Pulmonary artery endothelial cell (primary cell): Measurements from ENCODE around the gene NOL4L. TPM values are rescaled to one million over a fixed set of nuclear protein-coding genes. Genes with fewer than 3 reads are reported as not detected.
A peak's percentile ranks its signal among the peaks of the same experiment; 100 is the strongest.

Experiments used
- DNase-seq: peaks from one replicate; pipeline ENCODE4 v3.0.0-alpha.2; 2011; ENCODE audit warnings: low read depth, low spot score
- total RNA-seq: library from RNA; depleted of rRNA; stranded (reverse); fragments of >200 nt; gene quantifications from 2 replicates; pipeline ENCODE4 v1.2.3, GENCODE V29; 2014

The NOL4L gene
- total RNA-seq, 1 donor from 2014 or later = 11.5 TPM

DNA sequence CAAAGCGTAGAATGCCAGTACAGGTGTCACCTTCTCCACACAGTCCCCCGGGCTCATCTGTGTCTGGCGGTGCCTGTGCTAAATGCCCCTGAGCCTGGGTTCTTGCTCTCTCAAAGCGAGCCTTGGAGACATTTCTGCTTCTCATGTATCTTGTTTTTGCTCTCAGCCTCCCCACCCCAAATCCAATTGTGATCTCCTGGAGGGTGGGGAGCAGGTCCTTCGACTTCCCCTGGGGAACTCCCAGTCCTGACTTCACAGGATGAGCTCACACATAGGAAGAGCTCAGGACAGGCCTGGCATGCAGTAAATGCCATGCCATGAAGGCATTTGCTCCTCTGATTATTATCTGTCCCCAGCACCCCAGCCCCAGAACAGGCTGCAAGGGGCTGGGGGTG, 58.1 kb downstream of the NOL4L start:
- DNase-seq = no peak

DNA sequence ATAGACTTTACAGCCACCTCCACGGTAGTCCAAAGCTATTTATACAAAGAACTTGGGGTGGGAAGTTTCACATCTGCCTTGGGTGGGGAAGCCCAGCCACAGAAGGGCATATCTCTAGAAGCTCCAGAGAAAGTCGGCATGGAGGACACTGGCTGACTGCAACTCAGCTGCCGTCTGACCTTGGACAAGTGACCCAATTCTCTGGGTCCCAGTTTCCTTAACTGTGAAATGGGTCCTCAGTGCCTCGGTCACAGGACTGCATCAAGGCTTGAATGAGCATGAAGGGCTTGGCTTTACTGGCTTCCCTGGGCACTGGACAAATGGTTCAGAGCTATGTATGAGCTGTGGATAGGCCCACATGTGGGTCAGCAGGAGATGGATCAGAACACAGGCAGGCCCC, 58.6 kb downstream of the NOL4L start:
- DNase-seq = no peak

DNA sequence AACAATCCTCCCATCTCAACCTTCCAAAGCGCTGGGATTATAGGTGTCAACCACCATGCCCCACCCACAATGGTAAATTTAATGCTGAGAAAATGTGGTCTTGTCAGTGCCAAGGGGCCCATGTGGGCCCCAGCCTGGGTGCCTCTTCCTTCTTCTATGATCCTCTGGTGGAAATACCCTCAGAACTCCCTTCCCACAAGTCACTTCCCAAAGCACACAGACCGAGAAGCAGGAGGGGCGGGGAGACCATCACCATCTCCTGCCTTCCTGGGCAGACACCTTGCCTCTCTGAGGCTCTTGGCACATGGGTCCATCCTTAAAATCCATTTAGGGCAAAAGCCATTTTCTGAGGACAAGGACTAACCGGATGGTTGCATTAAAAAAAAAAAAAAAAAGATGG, 59.0 kb downstream of the NOL4L start:
- DNase-seq = no peak

DNA sequence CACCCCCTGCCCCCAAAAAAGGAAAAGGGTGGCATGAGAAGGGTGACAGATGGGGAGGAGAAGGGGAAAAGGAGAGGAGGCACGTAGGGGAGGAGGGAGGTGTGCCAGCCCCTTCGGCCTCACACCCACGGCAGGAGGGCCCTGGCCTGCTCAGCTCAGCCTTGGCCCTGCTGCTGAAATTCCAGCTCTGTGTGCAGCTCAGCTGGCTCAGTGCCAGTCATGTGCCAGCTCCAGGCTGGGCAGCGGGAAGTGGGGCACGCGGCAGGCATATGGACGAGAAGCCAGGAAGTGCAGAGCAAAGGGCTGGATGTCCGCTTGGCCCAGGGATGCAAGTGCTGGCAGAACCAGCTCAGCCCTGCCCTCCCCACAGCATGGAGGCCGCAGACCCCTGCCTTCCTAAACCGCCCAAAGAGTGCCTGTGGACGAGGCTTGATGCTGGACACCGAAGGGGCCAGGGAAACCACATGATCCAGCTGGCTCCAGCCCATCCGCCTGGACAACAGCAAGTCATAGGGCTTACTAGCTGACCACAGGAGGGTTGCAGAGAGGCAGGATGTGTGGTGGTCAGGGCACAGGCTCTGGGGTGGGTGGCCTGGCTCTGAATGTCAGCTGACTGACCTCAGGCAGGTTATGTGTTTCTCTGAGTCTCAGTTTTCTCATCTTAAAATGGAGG, 60.2 kb downstream of the NOL4L start:
- DNase-seq = no peak

DNA sequence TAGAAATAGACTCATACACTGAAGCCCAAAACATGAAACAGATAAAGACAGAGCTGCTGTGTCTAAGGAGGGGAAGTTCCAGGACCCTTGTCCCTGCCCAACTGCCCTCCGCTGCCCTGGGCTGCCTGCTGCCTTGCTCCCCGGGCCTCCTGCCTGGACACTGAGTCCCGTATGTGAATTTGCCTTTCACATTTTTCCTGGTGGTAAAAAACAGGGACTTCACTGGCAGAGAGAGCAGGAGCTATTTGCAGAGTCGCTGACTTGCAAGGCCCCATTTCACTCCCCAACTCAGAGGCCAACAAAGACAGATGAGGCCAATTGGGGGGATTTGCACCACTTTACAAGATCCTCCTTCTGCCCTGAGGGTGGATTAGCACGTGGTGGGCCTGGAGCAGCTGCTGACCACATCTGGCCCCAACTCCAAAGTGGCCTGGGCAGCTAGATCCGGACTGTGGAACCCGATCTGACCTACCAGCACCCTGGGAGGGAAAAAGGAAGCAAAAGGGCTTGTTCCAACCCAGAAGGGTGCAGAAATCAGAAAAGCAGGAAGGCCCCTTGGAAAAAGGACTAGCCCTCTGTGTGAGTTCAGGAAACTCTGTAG, 61.4 kb downstream of the NOL4L start:
- DNase-seq = no peak

DNA sequence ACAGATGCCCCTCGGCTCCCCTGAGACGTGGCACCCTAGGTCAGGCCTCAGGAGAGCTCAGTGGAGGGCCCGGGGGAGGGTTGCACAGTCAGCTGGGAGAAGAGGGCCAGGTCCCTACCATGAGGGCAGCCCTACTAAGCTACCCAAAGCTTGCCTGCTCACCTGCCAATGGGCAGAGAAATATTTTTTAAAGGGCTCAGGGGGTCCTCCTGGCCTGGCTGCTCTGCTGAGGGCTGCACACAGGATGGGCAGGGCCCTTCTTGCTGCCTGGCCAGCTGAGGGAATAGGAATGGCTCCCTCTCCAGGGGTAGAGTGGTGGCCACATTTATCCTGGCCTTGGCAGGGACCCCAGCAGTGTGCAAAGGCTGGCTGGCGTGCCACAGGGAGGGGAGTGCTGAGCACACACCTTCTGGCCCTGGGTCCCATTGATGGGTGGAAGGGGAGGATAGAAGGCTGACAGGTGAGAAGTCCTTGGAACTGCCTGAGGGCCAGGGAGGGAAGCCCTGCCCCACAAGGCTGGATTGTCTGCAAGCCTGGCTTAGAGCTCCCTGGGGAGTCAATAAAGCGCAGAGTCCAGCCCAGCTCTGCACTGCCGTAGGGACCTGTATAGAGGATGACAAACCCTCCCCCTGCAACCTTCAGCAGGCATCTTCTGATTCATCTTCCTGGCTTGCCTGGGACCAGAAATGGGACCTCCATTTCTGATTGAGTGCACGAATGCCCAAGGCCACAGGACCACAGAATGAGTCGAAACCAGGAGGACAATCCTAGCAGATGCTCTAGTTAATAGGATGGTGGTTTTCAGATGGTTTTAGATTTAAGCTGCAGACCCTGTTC, 62.1 kb downstream of the NOL4L start:
- no peak for DNase-seq

DNA sequence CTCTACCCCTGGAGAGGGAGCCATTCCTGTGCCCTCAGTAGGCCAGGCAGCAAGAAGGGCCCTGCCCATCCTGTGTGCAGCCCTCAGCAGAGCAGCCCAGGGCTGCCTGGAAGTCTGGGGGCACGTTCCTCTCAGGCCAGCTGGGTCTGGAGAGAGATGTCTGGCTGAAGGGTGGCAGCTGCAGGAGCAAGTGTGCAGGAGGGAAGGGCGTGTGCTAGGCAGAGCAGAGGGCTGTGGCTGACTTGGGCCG, 62.7 kb downstream of the NOL4L start:
- no peak for DNase-seq

DNA sequence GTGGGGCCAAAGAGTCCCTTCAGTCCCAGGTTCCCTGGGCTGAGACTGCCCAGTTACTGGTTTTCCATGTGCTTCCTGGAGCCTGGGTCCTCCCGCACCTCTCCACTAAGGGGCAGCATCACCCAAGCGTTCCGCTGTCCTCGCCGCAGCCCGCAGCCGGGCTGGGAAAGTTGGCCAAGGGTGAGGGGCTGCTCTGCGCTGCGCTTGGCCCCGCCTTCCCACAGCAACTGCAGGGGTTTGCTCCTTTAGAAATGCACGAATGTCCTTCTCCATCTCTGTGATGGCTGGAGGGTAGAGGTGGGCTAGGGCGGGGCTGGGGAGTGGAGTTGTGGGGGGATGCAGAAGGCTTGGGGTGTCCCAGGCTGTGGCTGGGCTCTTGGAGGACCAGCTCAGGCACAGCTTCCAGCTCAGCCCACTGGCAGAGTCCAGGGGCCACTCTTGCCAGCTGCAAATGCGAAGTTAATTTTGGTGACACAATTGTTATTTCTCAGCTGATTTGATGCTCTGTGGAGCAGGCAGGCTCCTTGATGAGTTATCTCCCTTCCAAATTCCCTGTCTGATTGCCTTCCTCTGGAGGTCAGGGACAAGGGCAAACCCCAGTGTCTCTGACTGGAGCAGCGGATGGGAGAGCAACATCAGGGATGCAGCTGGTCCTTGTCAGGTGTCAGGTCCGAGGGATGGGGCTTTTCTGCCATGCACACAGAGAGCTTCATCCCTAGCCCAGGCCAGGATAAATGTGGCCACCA, 63.2 kb downstream of the NOL4L start:
- DNase-seq = peak; percentile 19

DNA sequence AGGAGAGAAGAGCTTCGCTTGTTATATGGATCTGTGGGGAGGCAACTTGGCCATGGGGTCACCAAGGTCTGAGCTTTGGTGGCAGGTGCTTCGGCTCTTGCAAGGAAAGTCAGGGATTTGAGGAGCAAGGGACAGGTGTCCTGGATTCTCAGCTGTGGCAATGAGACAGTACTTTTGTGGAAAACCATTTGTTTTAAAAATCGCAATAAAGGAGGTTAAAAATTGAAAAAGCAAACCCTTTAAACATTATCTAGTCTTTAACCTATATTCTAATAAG, 64.3 kb downstream of the NOL4L start:
- no peak for DNase-seq

DNA sequence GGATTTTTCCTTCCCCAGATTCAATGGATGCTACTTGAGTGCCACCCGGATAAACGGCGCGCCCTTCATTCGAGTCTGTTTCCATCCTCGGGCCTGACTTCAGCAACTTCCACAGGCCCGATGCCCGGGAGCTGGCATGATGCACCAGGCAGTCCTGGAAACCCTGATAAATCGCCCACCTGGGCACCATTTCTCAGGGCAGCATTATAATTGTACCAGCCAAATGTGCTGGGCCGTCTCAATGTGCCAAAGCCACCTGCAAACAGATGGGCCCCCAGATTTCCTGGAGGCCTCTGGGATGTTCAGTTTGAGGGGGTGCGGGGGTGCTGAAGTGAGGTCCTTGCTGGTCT, 65.8 kb downstream of the NOL4L start:
- DNase-seq = no peak

DNA sequence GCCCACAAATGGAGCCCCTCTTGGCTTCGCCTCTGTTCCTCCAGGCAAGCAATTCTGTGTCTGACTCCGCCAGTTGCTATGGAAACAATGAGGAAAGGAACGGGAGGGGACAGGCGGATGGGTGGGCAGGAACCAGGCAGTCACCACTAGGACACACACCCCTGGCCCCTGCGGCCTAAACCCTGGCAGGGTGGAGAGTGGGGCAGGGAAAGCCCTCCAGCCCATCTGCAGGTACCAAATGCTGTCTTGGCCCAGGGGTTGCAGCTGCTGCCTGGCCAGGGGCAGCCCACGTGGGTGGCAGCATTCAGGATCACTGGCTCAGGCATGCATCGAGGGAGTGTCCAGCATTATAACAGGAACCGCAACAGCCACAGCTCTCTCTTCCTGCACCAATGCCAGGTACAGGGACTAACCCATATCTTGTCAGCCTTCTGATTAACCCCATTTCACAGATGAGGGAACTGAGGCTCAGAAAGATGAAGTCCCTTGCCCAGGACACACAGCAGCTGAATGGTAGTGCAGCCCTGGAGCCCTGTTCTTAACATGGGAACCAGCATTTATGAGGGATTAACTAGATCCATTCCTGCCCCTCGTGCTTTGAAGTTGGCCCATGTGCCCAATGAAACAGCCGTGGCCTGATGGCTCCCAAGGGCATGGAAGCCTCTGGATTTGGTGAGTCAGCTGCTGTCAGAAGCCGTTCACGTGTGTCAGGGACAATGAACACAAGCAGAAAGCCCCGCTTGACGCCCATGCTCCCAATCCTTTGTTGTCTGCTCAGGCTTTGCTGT, 66.3 kb downstream of the NOL4L start:
- no peak for DNase-seq

DNA sequence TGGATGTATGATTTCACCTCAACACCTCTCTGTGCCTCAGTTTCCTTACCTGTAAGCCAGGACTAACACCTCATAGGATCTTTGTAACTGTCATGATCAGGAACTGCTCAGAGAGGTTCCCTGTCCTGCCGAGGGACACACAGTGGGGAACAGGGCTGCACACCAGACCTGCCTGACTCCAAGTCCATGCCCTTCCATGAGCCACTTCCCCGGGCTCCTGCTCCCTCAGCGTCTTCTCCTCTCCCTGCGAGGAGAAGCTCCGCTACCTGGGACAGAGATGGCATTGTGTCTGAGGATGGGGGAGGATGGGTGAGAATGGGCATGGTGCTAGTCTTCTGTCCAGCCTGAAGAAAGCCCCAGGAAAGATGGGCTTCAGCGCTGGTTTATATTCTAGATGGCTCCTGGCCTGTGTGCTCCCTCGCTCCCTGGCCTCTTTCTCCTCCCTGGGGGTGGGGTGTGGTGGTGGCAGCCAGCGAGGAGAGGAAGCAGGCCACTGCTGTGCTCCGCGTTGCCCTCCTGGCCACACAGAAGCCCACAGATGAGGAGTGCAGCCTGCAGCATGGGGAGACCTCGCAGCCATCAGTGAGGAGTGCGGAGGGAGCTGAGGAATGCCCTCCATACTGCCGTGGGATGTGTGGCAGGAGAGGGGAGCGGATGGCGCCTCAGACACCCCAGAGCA, 67.1 kb downstream of the NOL4L start:
- no peak for DNase-seq

DNA sequence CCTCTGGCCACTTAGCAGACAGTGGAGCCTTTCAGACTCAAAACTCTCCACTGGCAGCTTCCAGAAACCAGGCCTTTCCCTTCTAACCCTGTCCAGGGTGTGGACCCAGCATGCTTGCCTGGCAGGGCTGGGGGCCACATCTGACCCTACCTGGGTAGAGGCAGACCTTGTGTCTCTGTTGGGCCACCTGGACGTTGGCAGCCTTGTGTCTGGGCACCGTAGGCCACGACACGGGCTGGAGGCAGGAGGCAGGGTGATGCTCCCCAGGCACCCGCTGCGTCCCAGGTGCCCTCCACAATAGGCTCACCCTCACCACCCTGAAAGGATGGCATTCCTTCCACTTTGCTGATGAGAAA, 67.6 kb downstream of the NOL4L start:
- no peak for DNase-seq

DNA sequence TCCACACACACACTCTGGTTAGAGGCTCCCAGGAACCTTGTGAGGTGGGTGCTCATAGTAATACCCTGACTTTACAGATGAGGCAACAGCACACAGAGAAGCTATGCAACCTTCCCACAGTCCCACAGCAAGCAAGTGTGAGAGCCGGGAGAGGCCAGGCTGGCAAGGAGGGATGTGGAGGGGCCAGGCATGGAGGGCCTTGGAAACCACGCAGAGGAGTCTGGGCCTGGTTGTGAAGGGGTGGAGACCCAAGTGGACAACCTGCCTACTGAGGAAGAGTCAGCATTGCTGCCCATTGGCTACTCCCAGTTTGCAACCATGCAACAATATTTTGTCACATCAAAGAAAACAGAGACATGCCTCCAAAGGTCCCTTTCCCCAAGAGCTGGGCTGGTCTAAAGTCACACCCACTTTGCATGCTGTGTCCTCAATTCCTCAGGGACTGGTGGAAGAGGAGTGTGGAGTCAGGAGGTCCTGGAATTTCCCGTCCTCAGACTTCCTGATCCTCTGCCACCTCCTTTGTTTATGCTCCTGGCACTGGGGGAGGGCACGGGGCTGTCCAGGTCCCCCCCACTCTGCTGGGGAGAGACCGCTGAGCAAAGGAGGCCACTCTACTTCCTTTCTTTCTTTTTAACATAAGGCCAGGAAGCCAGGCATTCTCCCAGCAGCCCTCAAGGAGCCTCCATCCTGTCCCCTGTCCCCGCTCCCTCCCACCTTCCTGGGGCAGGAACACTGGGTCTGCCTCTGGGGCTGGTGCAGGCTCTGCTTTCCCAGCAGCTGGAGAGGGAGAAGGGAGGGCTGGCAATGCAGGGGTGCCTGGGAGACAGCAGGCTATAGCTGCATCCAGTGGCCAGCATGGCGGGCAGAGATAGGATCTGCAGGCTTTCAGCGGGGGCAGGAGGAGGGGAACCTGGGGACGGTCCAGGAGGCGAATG, 68.3 kb downstream of the NOL4L start:
- DNase-seq = no peak

DNA sequence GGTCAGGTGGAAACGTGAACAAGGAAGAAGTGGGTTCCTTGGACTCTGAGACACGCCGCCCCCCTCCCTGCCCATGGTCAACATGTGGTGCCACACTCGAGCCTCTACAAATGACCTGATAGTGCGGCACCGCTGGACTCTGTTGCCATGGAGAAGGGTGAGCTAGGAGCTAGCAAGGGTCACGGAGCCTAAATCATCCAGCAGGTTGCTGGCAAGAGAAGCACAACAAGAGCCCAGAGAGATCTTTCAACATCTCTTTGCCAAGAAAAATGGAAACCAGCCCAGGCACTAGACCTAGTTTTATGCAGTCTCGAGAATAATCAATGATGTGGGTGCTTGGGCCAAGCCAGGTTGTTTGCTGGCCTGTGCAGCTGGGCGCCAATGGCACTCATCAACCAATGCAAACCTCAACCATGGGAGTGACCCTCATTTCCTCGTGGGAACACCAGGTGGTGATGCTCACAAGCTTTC, 69.5 kb downstream of the NOL4L start:
- DNase-seq = no peak

DNA sequence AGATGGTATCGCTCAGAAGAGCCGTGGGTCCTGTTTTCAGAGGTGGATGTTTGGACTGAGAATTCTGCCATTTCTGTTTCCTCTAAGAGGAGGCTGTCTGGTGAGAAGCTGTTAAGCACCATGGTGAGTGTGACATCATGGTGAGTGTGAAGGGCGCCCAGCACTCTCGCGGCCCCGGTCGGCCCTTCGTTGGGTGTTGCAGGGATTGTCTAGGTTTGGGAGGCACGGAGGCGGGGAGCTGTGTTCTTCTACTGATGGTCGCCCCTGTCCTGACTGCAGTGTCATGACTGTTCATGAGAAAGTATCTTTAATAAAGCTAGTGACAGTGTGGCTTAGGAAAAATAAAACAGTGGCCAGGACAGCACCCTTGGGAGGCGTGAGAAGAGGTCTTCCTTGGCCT, 70.4 kb downstream of the NOL4L start:
- DNase-seq = no peak

DNA sequence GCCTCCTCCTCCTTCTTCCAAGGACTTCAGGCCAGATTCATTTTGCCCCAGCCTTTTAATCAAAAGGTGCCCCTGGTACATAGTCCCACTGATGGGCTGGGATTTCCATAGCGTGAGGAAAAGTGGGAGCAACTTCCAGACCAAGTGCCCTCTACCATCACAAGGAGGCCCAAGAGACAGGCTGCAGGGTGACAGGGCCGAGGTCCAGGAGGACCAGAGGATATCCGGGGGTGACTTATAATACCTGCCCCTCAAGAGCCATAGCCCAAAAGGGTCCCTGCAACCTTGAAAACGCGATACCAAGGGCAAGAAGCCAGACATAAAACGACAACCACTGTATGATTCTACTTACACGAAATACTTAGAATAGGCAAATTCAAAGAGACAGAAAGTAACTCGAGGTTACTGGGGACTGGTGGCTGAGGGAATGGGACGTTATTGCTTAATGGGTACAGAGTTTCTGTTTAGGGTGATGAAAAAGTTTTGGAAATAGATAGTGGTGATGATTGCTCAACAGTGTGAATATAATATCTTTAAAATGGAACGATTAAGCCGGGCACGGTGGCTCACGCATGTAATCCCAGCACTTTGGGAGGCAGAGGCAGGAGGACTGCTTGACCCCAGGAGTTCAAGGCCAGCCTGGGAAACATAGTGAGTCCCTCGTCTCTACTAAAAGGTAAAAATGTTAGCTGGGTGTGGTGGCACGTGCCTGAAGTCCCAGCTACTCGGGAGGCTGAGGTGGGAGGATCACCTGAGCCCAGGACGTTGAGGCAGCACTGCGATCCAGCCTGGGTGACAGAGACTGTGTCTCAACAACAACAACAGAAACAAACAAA, 71.9 kb downstream of the NOL4L start:
- DNase-seq = no peak

DNA sequence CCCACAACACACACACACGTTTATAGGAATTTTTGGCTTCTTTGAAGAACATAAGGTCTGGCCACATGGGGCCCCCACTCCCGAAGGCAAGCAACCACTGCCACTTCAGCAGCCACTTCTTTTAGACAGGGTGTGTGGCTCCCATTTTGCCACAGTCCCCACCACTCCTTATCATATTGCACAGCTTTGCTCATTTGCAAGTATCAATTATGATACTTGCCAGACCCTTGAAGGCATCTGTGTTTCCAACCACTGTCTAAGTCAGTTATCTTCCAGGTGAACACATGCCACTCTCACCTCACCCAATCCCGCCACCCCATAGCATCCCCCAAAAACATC, 73.1 kb downstream of the NOL4L start:
- no peak for DNase-seq

DNA sequence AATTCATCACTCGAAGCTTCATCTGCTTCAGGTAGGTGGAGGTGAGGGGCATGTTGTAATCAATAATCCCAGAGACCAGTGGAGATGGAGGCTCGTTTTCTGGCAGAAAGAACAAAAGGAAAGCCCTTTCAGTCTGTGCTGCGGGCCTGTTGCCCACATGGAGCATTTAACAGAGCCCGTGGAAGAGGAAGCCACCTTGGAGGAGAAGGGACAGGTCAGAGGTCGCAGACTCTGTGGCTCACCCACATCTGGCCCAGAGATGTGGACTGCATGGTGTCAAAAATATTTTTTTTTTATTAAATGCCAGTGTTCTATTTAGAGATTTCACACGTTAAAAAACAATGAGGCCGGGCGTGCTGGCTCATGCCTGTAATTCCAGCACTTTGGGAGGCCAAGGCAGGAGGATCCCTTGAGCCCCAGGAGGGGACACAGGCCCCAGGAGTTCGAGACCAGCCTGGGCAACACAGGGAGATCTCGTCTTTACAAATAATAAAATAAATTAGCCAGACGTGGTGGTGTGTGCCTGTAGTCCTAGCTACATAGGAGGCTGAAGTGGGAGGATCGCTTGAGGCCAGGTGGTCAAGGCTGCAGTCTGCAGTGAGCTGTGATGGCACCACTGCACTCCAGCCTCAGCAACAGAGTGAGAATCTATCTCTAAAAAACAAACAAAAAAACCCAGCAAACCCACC, 73.6 kb downstream of the NOL4L start:
- no peak for DNase-seq
